Common myeloid progenitor, CD34-positive (primary cell): ENCODE data around the gene CCDC148.
"Not testable (repeated sequence)": the region's sequence is repeated elsewhere in the genome, so short reads cannot be mapped to it uniquely, and the experiment has no call there.

Source experiments
- CTCF ChIA-PET: fragments of 350-600 bp; sonication (Branson Sonifier 250); formaldehyde crosslinking; loops from one replicate; lab custom pipeline; 2021; ENCODE audit warnings: antibody characterized with exemption; lab: Charles Lee
- POLR2A ChIA-PET: fragments of 350-600 bp; sonication (Branson Sonifier 250); formaldehyde crosslinking; loops from one replicate; lab custom pipeline; 2021; ENCODE audit warnings: antibody characterized with exemption; lab: Charles Lee
- DNase-seq, 3 donors: peaks; one replicate each; pipeline versions ENCODE4 v3.0.0 to v3.0.0-alpha.2; 2013
- H3K27ac ChIP-seq, 2 experiments: 1 replicate in 1 of 2; 2 replicates in 1 of 2; pipeline ENCODE4 v1.7.0; 2013; ENCODE audit warnings: inconsistent platforms in 2 of 2, low read length in 2 of 2, mild to moderate bottlenecking in 2 of 2, low read depth in 1 of 2, moderate library complexity in 1 of 2; ENCODE audit not compliant: severe bottlenecking in 2 of 2, insufficient read depth in 1 of 2, poor library complexity in 1 of 2
- H3K27me3 ChIP-seq, 5 experiments: replicated peaks in 2 of 5; 1 replicate in 3 of 5; 2 replicates in 2 of 5; pipeline versions ENCODE4 v1.6.1 to v1.7.0; 2013; ENCODE audit warnings: low read length in 4 of 5, mild to moderate bottlenecking in 2 of 5, moderate library complexity in 2 of 5, inconsistent platforms in 1 of 5; ENCODE audit not compliant: insufficient read depth in 5 of 5, control insufficient read depth in 4 of 5
- H3K36me3 ChIP-seq, 4 experiments: 1 replicate in 2 of 4; 2 replicates in 2 of 4; pipeline versions ENCODE4 v1.6.1 to v1.7.0; 2013; ENCODE audit warnings: low read length in 3 of 4, control low read depth in 1 of 4, mild to moderate bottlenecking in 1 of 4; ENCODE audit not compliant: control insufficient read depth in 4 of 4, insufficient read depth in 4 of 4
- H3K4me1 ChIP-seq, 4 experiments: 1 replicate in 3 of 4; 2 replicates in 1 of 4; pipeline versions ENCODE4 v1.6.1 to v1.7.1; 2013; ENCODE audit warnings: low read length in 3 of 4, mild to moderate bottlenecking in 3 of 4, control low read depth in 1 of 4, inconsistent platforms in 1 of 4, moderate library complexity in 1 of 4; ENCODE audit not compliant: control insufficient read depth in 4 of 4, insufficient read depth in 4 of 4; ENCODE audit errors: control extremely low read depth in 1 of 4
- H3K4me3 ChIP-seq, 7 experiments: 1 replicate in 4 of 7; 2 replicates in 3 of 7; pipeline versions ENCODE4 v1.5.1 to v1.7.0; 2013; ENCODE audit warnings: mild to moderate bottlenecking in 7 of 7, low read length in 6 of 7, moderate library complexity in 6 of 7, inconsistent platforms in 2 of 7, low read depth in 2 of 7, control low read depth in 1 of 7; ENCODE audit not compliant: insufficient read depth in 4 of 7, control insufficient read depth in 1 of 7; ENCODE audit errors: extremely low read depth in 1 of 7
- H3K9me3 ChIP-seq, 5 experiments: 1 replicate in 4 of 5; 2 replicates in 1 of 5; pipeline versions ENCODE4 v1.6.1 to v1.7.1; 2013; ENCODE audit warnings: low read length in 4 of 5, mild to moderate bottlenecking in 2 of 5, inconsistent platforms in 1 of 5, low read depth in 1 of 5, moderate library complexity in 1 of 5; ENCODE audit not compliant: control insufficient read depth in 4 of 5, insufficient read depth in 2 of 5; ENCODE audit errors: control extremely low read depth in 1 of 5
- WGBS: methylation state at CpG from one replicate; pipeline ENCODE4 v1.1.5; 2013; ENCODE audit not compliant: insufficient coverage; 5-methylcytosine and 5-hydroxymethylcytosine counted together

Gene CCDC148

DNA sequence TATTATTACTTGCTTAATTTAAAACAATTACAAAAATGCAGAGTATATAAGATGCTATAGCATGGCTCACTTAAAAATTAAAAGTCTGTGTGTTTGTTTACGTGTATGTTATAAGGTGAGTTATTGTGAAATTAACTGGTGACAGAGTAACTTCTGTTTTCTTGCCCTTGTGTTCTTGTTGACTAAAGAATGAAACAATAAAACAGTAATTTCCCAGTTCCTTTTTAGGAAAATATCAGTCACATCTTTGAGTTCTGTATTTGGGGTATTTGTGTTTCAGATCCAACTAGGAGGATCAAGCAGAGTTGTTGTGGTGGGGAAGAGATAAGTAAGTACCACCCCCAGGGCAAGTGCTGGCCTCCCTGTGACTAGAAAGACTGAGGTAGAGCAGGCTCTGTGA, 143.6 kb downstream of the CCDC148 start:
- Histone ChIP-seq H3K36me3 (no peaks in the 10 kb centered on the region), H3K4me1 (peaks cover 0 to 14% (median 5%) of the 10 kb centered on the region in 4 experiments), H3K4me3 (no peak overlapping the region), H3K27ac (no peak overlapping the region), H3K9me3 (peaks cover 0 to 2% (median 0%) of the 10 kb centered on the region in 5 experiments), H3K27me3 (no peaks in the 10 kb centered on the region)
- POLR2A ChIA-PET: no interaction called here
- no peak for DNase-seq
- CTCF ChIA-PET: no interaction called here
- WGBS: no CpG with 5 or more reads among the region's 1 CpG

- DNase-seq, H3K27ac ChIP-seq, H3K9me3 ChIP-seq, H3K4me1 ChIP-seq, H3K27me3 ChIP-seq, POLR2A ChIA-PET, H3K36me3 ChIP-seq, H3K4me3 ChIP-seq: not testable (repeated sequence)
- CTCF ChIA-PET: interaction anchor here (0.6 kb wide), 1 partner anchor 25 kb away, joined by 3 read pairs; no protein-coding TSS in a partner anchor
- 98% methylated on average over 22 of the region's 27 CpGs for whole genome bisulfite sequencing
These were observed 146.1 kb downstream of the CCDC148 start for GRCh38 chr2:158310407-158310806.

DNA sequence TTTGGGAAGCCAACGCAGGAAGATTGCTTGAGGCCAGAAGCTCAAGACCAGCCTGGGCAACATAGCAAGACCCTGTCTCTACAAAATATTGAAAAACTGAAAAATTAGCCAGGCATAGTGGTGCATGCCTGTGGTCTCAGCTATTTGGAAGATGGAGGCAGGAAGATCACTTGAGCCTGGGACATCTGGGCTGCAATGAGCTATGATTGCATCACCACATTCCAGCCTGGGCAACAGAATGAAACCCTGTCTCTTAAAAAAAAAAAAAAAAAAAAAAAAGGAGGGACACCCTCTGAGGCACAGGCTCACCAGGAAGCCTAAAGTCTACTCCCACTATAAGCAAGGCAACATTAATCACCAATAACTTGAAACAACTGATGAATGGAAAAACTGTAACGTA, 151.1 kb downstream of the CCDC148 start:
- no peaks in the 10 kb centered on the region for H3K27me3 ChIP-seq
- H3K4me3 ChIP-seq: no peak overlapping the region
- peaks cover 3 to 14% (median 10%) of the 10 kb centered on the region in 4 experiments for H3K4me1 ChIP-seq
- WGBS: 100% methylated on average over 1 of the region's 2 CpGs
- no peaks in the 10 kb centered on the region for H3K9me3 ChIP-seq
- H3K36me3 ChIP-seq: no peaks in the 10 kb centered on the region
- no peak for DNase-seq
- H3K27ac ChIP-seq: no peak overlapping the region
- POLR2A ChIA-PET: no interaction called here
- CTCF ChIA-PET: no interaction called here

- WGBS: 92% methylated on average over 2 of the region's 2 CpGs
- Histone ChIP-seq H3K27ac (no peak overlapping the region), H3K4me1 (peaks cover 5 to 19% (median 12%) of the 10 kb centered on the region in 4 experiments), H3K27me3 (no peaks in the 10 kb centered on the region), H3K36me3 (no peaks in the 10 kb centered on the region), H3K9me3 (peaks cover 0 to 3% (median 2%) of the 10 kb centered on the region in 5 experiments), H3K4me3 (no peak overlapping the region)
- POLR2A ChIA-PET: no interaction called here
- no peak for DNase-seq
- CTCF ChIA-PET: no interaction called here
These were observed 156.2 kb downstream of the CCDC148 start for GRCh38 chr2:158300394-158300793.

DNA sequence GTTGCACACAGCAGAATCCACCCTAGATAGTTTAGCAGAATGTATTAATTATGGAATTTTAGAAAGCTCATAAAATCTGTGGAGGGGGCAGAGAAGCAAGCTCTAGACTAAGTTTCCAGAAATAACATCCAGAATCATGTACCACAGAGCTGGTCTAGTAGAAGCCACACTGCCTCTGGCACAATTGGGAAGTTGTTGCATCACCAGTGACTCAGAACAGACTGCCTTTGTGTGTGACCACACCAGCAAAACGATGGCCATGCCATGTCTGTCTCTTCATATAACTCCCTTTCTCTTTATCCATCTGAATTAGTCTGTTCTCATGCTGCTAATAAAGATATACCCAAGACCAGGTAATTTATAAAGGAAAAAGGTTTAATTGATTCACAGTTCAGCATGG, 158.9 kb downstream of the CCDC148 start:
- H3K4me3 ChIP-seq: no peak overlapping the region

GRCh38 chr2:158297120-158297519, 159.4 kb downstream of the CCDC148 start:
- CTCF ChIA-PET: interaction anchor here (1.6 kb wide), 1 partner anchor 24 kb away, joined by 3 read pairs; no protein-coding TSS in a partner anchor
- Histone ChIP-seq H3K27ac (no peak overlapping the region), H3K9me3 (peaks cover 0 to 3% (median 2%) of the 10 kb centered on the region in 5 experiments), H3K27me3 (no peaks in the 10 kb centered on the region), H3K36me3 (no peaks in the 10 kb centered on the region), H3K4me1 (peaks cover 5 to 19% (median 12%) of the 10 kb centered on the region in 4 experiments), H3K4me3 (no peak overlapping the region)
- POLR2A ChIA-PET: no interaction called here
- no CpG with 5 or more reads among the region's 2 CpGs for WGBS
- no peak for DNase-seq

More for the DNA sequence above, 158.9 kb downstream of the CCDC148 start:
- no peak overlapping the region for H3K27ac ChIP-seq
- H3K4me1 ChIP-seq: peaks cover 5 to 19% (median 12%) of the 10 kb centered on the region in 4 experiments
- ChIA-PET POLR2A (no interaction called here), CTCF (interaction anchor here (1.6 kb wide), 1 partner anchor 23 kb away, joined by 3 read pairs; no protein-coding TSS in a partner anchor)
- no peaks in the 10 kb centered on the region for H3K27me3 ChIP-seq
- no CpG with 5 or more reads among the region's 1 CpG for WGBS
- no peaks in the 10 kb centered on the region for H3K36me3 ChIP-seq
- peaks cover 0 to 3% (median 2%) of the 10 kb centered on the region in 5 experiments for H3K9me3 ChIP-seq
- DNase-seq: no peak

GRCh38 chr2:158293722-158294121, 162.8 kb downstream of the CCDC148 start:
- H3K4me3 ChIP-seq: no peak overlapping the region
- CTCF ChIA-PET: no interaction called here
- DNase-seq: no peak
- POLR2A ChIA-PET: no interaction called here
- H3K27ac ChIP-seq: no peak overlapping the region
- WGBS: 100% methylated on average over 1 of the region's 3 CpGs
- peaks cover 0 to 3% (median 0%) of the 10 kb centered on the region in 5 experiments for H3K9me3 ChIP-seq
- H3K36me3 ChIP-seq: no peaks in the 10 kb centered on the region
- H3K27me3 ChIP-seq: no peaks in the 10 kb centered on the region
- no peaks in the 10 kb centered on the region for H3K4me1 ChIP-seq
